ENCODE data around the gene C19orf44.
"Not testable (repeated sequence)": the region's sequence is repeated elsewhere in the genome, so short reads cannot be mapped to it uniquely, and the experiment has no call there.

The C19orf44 gene

GRCh38 chr19:16495982-16496612, at the start of gene C19orf44, which contains the start of gene CALR3:
TSS of gene C19orf44 (plus strand) at chr19:16496394. CDS start at chr19:16500793, 4,399 bp downstream.
TSS of gene CALR3 (minus strand) at chr19:16496167. CDS start at chr19:16496129, 38 bp downstream.
- DNase-seq (ENCODE audit: low read depth in 2 of 2): peak; percentile 94 to 95

GRCh38 chr19:16446724-16447368, 49.3 kb upstream of the C19orf44 start:
- DNase-seq (ENCODE audit: low read depth in 2 of 2): no peak

GRCh38 chr19:16448872-16449271, 47.3 kb upstream of the C19orf44 start:
- not testable (repeated sequence) for DNase-seq (ENCODE audit: low read depth in 2 of 2)

GRCh38 chr19:16449330-16449961, 46.7 kb upstream of the C19orf44 start:
- DNase-seq (ENCODE audit: low read depth in 2 of 2): no peak

GRCh38 chr19:16452325-16452724, 43.9 kb upstream of the C19orf44 start:
- no peak for DNase-seq (ENCODE audit: low read depth in 2 of 2)

GRCh38 chr19:16454351-16454918, 41.8 kb upstream of the C19orf44 start:
- no peak for DNase-seq (ENCODE audit: low read depth in 2 of 2)

- DNase-seq (ENCODE audit: low read depth in 2 of 2): no peak
Observed at GRCh38 chr19:16455489-16455888, 40.7 kb upstream of the C19orf44 start.

GRCh38 chr19:16456652-16457194, 39.5 kb upstream of the C19orf44 start:
- DNase-seq (ENCODE audit: low read depth in 2 of 2): no peak

- no peak for DNase-seq (ENCODE audit: low read depth in 2 of 2)
Observed at GRCh38 chr19:16457195-16457953, 38.8 kb upstream of the C19orf44 start.

GRCh38 chr19:16457954-16458331, 38.3 kb upstream of the C19orf44 start:
- no peak for DNase-seq (ENCODE audit: low read depth in 2 of 2)

GRCh38 chr19:16458391-16459341, 37.5 kb upstream of the C19orf44 start:
- DNase-seq (ENCODE audit: low read depth in 2 of 2): no peak

- no peak for DNase-seq (ENCODE audit: low read depth in 2 of 2)
Observed at GRCh38 chr19:16459680-16460079, 36.5 kb upstream of the C19orf44 start.

GRCh38 chr19:16460454-16460853, 35.7 kb upstream of the C19orf44 start:
- no peak for DNase-seq (ENCODE audit: low read depth in 2 of 2)

- no peak for DNase-seq (ENCODE audit: low read depth in 2 of 2)
Observed at GRCh38 chr19:16461630-16462051, 34.6 kb upstream of the C19orf44 start.

- DNase-seq (ENCODE audit: low read depth in 2 of 2): no peak
Observed at GRCh38 chr19:16462757-16463250, 33.4 kb upstream of the C19orf44 start.

- DNase-seq (ENCODE audit: low read depth in 2 of 2): no peak
Observed at GRCh38 chr19:16463341-16463990, 32.7 kb upstream of the C19orf44 start.

GRCh38 chr19:16463991-16464575, 32.1 kb upstream of the C19orf44 start:
- DNase-seq (ENCODE audit: low read depth in 2 of 2): no peak

- DNase-seq (ENCODE audit: low read depth in 2 of 2): no peak
Observed at GRCh38 chr19:16465239-16465638, 31.0 kb upstream of the C19orf44 start.

GRCh38 chr19:16466802-16467427, 29.3 kb upstream of the C19orf44 start:
- DNase-seq (ENCODE audit: low read depth in 2 of 2): not testable (repeated sequence)
